HG02852 (cell line): ENCODE data around the gene EVX1.

Experiments used
- ATAC-seq: cut with Tn5 transposase; IDR thresholded peaks from one replicate; pipeline ENCODE4 v1.9.1; 2021; ENCODE audit warnings: mild to moderate bottlenecking, moderate library complexity; ENCODE audit not compliant: unreplicated experiment

Gene EVX1

GRCh38 chr7:27204851-27205322 is 37.7 kb upstream of the EVX1 start:
- ATAC-seq = no peak

- ATAC-seq = no peak
Observed at GRCh38 chr7:27205325-27206280, 37.0 kb upstream of the EVX1 start.

GRCh38 chr7:27207348-27207985 is 35.1 kb upstream of the EVX1 start:
- ATAC-seq = no peak

- no peak for ATAC-seq
Observed at GRCh38 chr7:27208998-27209397, 33.6 kb upstream of the EVX1 start.

- ATAC-seq = no peak
Observed at GRCh38 chr7:27209933-27210440, 32.6 kb upstream of the EVX1 start.

- ATAC-seq = no peak
Observed at GRCh38 chr7:27210441-27211083, 32.0 kb upstream of the EVX1 start.

GRCh38 chr7:27211084-27211446 is 31.5 kb upstream of the EVX1 start:
- ATAC-seq = no peak

- ATAC-seq = no peak
Observed at GRCh38 chr7:27211764-27212204, 30.8 kb upstream of the EVX1 start.

- no peak for ATAC-seq
Observed at GRCh38 chr7:27212497-27213432, 29.8 kb upstream of the EVX1 start.

GRCh38 chr7:27213433-27214238 is 29.0 kb upstream of the EVX1 start:
- ATAC-seq = no peak

GRCh38 chr7:27214239-27214950 is 28.2 kb upstream of the EVX1 start:
- no peak for ATAC-seq

- ATAC-seq = no peak
Observed at GRCh38 chr7:27215356-27215755, 27.2 kb upstream of the EVX1 start.

- no peak for ATAC-seq
Observed at GRCh38 chr7:27217951-27218350, 24.7 kb upstream of the EVX1 start.

GRCh38 chr7:27219821-27220220 is 22.8 kb upstream of the EVX1 start:
- no peak for ATAC-seq

- no peak for ATAC-seq
Observed at GRCh38 chr7:27220440-27220955, 22.1 kb upstream of the EVX1 start.

GRCh38 chr7:27221201-27221797 is 21.3 kb upstream of the EVX1 start:
- ATAC-seq = no peak

- no peak for ATAC-seq
Observed at GRCh38 chr7:27223941-27224575, 18.5 kb upstream of the EVX1 start.
